Hematopoietic multipotent progenitor cell treated with erythropoietin and hydrocortisone succinate and interleukin-3 and kit ligand, for 17 days (in vitro differentiated cells): ENCODE measurements around the gene MAGEC3.

Experiments used
- DNase-seq: peaks from one replicate; pipeline ENCODE4 v3.0.0-alpha.2; 2015; ENCODE audit warnings: low spot score

Gene MAGEC3

DNA sequence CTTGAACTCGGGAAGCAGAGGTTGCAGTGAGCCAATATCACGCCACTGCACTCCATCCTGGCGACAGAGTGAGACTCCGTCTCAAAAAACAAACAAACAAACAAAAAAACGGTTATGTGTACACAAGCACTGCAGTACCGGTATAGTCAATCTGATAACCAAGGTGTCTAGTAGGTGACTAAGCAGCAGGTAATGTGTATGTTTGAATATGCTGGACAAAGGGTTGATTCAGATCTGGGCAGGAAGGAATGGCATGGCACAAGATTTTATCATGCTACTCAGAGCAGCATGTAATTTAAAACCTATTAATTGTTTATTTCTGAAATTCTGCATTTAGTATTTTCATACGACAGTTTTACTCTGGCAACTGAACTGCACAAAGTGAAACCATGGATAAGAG is 107.3 kb downstream of the MAGEC3 start:
- DNase-seq = no peak

DNA sequence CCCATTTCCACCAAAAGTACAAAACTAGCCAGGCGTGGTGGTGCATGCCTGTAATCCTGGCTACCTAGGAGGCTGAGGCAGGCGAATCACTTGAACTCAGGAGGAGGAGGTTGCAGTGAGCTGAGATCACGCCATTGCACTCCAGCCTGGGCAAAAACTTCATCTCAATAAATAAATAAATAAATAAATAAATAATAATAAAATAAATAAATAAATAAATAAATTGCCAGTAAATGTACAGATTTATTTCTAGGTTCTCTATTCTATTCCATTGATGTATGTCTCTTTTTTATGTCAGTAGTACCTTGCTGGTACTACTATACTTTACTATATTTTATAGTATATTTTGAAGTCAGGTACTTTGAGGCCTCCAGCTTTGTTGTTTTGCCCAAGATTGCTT is 109.2 kb downstream of the MAGEC3 start:
- DNase-seq = no peak
